Measurements from ENCODE around the gene KDM1B.
"Not testable (repeated sequence)": the region's sequence is repeated elsewhere in the genome, so short reads cannot be mapped to it uniquely, and the experiment has no call there.

KDM1B gene

DNA sequence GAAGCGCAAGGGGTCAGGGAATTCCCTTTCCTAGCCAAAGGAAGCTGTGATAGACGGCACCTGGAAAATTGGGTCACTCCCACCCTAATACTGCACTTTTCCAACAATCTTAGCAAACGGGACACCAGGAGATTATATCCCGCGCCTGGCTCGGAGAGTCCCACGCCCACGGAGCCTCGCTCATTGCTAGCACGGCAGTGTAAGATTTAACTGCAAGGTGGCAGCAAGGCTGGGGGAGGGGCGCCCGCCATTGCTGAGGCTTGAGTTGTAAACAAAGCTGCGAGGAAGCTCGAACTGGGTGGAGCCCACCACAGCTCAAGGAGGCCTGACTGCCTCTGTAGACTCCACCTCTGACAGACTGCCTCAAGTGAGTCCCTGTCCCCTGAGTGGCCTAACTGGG is 73.4 kb downstream of the KDM1B start:
- not testable (repeated sequence) for DNase-seq (ENCODE audit: low read depth)

DNA sequence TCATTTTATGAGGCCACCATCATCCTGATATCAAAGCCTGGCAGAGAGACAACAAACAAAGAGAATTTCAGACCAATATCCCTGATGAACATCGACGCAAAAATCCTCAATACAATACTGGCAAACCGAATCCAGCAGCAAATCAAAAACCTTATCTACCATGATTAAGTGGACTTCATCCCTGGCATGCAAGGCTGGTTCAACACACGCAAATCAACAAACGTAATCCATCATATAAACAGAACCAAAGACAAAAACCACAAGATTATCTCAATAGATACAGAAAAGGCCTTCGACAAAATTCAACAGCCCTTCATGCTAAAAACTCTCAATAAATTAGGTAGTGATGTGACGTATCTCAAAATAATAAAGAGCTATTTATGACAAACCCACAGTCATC is 76.6 kb downstream of the KDM1B start:
- not testable (repeated sequence) for DNase-seq (ENCODE audit: low read depth)

DNA sequence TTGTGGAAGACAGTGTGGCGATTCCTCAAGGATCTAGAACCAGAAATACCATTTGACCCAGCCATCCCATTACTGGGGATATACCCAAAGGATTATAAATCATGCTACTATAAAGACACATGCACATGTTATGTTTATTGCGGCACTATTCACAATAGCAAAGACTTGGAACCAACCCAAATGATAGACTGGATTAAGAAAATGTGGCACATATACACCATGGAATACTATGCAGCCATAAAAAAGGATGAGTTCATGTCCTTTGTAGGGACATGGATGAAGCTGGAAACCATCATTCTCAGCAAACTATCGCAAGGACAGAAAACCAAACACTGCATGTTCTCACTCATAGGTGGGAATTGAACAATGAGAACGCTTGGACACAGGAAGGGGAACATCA is 78.5 kb downstream of the KDM1B start:
- DNase-seq (ENCODE audit: low read depth), result not testable (repeated sequence)

DNA sequence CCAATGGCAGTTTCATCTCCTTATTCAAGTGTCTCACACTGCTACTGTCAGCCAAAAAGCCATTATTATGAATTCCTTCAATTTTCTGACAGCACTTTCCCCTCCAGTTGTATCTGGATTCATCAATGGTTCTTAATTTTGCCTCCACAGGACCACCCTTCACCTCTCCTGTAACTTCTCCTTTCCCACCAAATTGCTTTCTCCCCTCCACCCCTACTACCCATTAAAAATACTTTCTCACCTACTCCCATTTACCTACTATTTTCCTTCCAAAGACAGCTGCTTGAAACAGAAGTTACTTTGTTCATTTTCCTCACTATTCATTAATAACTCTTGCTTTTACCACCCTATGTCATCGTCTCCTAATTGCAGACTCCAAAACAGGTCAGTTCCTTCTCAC is 79.3 kb downstream of the KDM1B start:
- DNase-seq (ENCODE audit: low read depth), result no peak

DNA sequence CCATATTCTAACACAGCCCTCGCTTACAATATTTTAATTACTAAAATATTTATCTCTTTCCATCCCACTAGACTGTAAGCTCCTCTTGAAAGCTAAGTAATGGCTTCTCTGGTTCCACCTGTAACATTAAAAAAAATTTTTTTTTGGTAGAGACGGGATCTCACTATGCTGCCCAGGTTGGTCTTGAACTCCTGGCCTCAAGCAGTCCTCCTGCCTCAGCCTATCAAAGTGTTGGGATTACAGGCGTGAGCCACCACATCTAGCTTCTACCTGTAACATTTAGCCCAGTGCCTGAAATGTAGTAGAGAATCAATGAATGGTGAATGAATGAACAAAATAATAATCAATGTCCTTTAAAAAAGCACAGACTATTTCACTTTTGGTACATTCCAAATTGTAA is 80.3 kb downstream of the KDM1B start:
- no peak for DNase-seq (ENCODE audit: low read depth)

DNA sequence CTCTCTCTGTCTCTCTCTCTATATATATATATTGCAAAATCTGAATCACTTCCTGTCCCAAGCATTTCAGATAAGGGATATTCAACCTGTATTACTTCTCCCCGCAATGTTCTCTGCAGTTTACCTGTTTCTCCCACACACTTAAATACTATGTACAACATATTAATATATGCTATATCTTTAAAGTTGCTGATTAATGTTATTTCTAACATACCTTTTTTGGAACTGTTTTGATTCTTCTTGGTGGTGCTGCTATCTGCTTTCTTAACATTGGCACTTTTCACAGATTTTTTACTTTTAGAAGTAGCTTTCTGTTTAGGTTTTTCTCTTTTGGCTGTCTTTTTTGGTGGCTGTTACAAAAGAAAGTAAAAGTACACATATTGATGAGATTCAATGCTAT is 81.9 kb downstream of the KDM1B start:
- no peak for DNase-seq (ENCODE audit: low read depth)

DNA sequence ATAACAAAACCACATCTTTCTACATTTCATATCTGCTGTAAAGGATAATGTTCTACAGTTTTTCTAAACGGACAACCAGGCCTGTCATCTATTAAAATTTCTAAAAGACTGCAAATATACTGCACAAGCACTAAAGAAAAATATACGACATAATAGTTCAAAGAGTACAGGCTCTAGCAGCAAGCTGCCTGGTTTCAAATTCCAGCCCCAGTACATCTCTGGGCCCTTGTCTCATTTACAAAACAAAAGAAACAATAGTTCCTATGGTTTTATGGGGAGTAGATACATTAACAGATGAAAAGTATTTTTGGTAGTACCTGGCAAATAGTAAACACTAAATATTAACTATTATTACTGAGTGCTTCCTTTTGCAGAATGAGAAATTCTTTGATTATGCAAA is 85.0 kb downstream of the KDM1B start:
- no peak for DNase-seq (ENCODE audit: low read depth)

DNA sequence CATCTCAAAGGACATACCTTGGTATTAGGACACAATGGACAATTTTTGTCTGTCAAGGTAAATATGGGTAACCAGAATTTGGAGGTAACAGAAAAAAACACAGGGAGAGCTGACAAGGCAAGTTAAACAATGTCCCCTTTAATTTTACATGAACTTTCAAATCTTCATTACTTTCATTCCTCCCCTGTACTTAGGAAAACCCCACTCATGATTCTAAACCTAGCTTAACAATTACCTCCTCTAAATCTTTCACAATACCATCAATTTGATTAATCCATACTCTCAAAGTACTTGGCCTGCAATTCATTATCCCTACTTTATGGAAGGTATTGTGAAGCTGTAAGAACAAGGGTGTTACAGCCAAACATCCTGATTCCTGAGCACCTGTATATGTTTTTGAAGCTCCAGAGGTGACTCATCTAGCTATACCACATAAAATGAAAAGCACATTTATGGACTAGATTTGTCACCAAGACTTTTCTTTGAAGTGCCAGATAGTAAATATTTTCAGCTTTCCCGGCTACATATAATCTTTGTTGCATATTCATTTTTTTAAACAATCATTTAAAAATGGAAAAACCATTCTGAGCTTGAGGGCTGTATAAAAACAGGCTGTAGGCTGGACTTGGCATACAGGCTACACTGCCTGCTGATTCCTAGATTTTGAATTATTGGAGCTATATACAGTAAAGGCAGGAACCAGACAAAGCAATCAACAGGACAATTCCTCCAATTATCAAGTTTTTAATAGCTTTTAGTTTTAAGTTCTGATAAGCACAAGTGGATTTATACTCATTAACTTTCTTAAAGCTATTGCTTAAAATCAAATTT is 86.2 kb downstream of the KDM1B start:
- no peak for DNase-seq (ENCODE audit: low read depth)

DNA sequence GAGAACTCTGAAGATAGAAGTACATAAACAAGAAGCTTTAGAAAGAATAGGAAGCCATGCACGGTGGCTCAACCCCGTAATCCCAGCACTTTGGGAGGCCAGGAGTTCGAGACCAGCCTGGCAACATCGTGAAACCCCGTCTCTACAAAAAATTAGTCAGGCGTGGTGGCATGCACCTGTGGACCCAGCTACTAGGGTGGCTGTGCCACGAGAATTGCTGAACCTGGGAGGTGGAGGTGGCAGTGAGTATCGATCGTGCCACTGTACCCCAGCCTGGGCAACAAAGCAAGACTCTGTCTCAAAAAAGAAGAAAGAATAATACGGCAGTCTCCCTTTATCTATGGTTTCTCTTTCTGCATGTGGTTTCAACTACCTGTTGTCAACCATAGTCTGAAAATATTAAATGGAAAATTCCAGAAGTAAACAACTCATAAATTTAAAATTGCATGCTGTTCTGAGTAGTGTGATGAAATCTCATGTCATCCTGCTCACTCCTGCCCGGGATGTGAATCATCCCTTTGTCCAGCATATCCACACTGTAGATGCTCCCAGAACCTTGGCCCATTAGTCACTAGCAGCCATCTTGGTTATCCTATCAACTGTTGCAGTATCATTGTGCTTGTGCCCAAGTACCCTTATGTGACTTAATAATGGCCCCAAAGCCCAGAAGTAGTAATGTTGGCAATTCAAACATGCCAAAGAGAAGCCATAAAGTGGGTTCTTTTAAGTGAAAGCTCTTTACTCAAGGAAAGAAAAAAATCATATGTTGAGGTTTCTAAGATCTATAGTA is 87.0 kb downstream of the KDM1B start:
- no peak for DNase-seq (ENCODE audit: low read depth)

DNA sequence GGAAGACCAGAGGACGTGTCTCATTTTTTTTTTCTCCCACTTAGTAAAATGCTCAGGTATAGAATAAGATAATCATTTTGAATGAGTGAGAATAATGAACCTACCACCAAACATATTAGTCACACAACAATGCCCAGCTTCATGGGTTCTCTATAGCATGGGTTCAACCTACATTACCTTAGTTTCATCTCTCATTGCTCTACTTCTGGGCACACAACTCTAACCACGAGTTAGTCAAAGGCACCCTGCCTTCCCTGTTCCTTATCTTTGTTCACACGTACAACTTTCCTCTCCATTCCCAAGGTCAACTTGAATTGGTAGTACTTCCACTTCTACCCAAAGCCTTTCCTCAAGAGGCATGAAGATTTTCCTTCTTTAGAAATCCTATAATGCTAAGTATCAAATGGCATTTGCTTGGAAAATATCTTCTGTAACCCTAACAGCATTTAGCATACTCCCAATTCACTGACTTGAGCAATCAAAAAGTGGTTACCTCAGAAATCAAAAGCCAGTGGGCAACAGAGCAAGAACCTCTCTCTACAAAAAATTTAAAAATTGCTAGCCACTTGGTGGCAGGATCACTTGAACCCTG is 88.2 kb downstream of the KDM1B start:
- DNase-seq (ENCODE audit: low read depth), result no peak

DNA sequence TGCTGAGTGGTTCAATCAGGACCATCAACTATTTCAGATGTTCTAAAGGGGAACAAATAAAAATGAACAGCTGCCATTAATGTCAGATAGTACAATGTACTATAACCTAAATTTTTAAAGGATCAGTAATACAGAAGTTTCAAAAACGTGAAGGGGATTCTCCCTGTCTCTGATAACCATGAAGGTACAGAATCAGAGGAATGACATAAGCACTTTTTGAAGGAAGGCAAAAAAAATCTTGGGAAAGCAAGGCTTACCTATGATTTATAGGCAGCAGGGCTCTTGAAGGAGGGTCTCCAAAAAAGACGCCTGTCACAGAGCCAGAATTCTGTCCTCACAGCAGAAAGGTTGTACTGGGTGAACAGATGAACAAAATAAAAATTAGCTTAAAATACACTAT is 89.0 kb downstream of the KDM1B start:
- no peak for DNase-seq (ENCODE audit: low read depth)

DNA sequence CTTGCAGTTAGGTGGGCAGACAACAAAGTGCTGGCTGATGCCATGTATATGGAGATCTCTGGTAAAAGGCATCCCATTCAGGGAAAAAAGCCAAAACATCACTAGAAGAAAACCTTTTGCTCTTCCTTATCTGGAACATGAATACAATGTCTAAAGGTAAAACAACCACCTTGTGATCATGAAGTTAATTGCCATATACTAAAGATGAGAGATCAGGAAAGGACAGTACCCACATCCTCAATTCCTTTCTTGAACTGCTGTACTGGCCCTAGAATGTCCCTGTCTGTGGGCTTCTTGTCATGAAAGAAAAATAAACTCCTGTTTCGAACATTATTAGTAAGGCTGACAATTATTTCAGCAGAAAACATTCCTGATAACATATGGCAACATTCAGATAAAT is 89.9 kb downstream of the KDM1B start:
- DNase-seq (ENCODE audit: low read depth), result no peak

DNA sequence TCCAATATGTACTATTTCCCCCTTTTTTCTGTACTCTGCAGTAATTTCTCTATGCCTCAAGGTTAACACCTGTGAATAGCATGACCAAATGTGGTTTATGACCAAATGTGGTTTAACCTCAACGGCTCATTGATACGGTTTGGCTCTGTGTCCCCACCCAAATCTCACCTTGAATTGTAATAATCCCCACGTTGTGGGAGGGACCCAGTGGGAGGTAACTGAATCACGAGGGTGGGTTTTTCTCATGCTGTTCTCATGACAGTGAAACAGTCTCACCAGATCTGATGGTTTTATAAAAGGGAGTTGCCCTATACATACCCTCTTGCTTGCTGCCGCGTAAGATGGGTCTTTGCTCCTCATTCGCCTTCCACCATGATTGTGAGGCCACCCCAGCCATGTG is 90.4 kb downstream of the KDM1B start:
- DNase-seq (ENCODE audit: low read depth), result no peak

DNA sequence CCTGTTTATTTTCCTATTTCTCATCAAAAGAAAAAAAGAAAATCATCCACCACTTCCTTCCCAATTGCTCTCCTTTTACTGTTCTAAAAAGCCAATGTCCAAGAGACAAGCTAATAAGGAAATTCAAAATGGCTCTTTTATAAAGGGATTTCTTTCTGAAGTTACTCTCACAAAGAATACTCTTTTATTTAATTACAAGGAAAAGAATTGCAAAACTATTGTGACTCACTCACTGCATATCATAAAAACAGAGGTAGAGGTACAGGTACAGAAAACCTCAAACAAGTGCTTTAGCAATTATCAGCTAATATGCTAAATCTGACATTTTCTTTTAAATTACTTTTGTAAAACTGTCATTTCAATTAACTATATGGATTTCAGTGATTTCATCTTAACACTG is 91.0 kb downstream of the KDM1B start:
- DNase-seq (ENCODE audit: low read depth), result no peak

DNA sequence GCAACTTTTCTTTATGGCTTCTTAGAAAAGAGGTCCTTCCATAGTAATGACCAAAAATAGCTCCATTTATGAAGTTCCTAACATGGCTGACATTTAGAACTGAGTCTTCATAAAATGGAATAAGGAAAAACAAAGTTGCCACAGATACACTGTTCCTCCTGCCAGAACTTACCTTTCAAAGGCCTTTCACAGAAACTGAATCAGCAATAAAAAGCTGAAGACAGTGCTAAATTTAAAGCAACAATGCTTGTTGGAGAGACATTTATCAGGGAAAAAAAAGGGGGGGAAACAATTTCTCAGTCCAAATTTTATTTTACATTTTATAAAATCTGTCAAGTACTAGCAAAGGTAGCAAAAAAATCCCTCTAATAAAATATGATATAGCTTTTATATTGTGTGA is 91.8 kb downstream of the KDM1B start:
- no peak for DNase-seq (ENCODE audit: low read depth)

DNA sequence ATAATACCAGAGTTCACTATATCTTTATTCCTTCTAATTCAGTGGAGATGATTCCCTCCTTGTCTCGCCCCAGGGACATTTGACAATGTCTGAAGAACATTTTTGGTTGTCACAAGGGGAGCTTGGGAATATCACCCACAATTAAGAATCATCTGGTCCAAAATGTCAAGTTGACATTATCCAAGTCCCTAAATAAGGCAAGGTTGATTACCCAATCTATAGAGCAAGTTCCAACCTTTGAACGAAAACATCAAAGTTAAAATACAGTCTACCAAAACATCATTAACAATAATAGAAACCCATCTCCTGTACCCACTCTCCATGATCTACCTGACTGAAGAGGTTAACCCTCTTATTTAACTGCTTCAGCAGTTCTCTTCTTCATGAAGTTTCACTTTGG is 93.5 kb downstream of the KDM1B start:
- no peak for DNase-seq (ENCODE audit: low read depth)

DNA sequence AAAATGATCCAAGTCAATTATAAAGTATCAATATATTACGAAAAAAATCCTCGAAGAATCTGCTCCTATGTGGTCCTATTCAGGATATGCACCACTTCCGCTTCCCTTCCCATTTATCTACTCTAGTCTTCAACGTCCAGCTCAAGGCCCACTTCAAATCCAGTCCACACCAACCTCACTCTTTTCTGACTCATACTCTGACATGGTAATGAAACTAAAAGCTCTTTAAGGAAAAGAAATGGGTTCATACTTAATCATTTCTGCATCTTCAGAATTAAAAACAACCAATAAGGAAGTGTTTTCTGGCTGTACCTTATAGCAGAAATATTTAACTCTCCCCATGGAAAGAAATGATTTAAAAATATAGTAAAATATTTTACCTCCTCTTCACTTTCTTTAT is 94.0 kb downstream of the KDM1B start:
- DNase-seq (ENCODE audit: low read depth), result no peak

DNA sequence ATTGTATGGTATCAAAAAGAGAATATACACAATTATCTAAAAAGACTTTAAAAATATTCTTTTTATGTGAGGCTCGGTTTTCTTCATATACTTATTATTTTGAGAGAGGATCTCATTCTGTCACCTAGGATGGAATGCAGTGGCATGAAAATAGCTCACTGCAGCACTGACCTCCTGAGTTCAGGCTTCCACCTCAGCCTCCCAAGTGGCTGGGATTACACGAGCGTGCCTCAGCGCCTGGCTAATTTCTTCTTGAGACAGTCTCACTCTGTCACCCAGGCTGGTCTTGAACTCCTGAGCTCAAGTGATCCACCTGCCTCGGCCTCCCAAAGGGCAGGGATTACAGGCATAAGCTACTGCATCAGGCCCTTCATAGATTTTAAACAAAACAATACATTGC is 98.4 kb downstream of the KDM1B start:
- DNase-seq (ENCODE audit: low read depth), result no peak

DNA sequence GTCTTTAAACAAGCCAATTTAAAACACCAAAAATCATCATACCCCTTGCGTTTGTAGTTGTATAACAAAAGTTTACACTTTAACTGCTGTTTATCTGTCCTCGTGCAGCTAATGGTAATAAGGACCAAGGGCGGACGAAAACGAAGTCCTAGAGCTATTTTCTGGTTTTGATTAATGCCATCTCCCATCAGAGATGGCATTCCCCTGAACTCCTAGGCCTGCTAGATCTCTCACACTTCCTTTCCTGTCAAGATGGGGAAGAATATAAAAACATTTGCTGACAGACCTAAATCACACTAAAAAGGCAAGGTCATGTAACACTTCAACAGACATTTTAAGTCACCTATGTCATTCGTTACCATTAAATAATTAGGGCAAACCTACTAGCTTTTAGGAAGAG is 99.6 kb downstream of the KDM1B start:
- no peak for DNase-seq (ENCODE audit: low read depth)

DNA sequence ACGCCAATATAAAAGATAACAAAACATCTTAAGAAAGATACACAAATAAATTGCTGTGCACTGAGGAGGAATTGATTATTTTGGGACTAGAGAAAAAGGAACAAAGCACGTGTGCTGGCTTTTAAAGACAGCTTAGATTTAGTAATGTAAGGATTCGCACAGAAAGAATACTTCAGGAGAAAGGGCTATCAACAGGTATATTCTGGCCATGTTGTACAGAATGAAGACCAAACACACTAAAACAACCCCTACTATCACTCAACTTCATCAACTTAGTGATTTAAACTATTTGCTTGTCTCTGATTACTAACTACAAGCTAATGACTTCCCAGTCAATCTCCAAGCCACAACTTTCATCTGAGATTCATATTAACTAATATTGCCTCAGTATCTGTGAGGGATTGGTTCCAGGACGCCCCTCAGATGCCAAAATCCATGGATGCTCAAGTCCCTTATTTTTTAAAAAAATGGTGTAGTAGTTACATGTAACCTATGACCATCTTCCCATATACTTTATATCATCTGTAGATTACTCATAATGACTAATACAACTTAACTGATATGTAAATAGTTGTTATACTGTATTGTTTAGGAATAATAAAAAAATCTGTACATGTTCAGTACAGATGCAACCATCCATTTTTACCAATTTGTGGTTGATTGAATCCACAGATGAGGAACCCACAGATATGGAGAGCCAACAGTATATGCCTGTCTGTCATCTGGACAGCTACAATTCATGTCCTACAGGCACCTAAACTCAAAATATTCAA is 104.6 kb downstream of the KDM1B start:
- DNase-seq (ENCODE audit: low read depth), result no peak

DNA sequence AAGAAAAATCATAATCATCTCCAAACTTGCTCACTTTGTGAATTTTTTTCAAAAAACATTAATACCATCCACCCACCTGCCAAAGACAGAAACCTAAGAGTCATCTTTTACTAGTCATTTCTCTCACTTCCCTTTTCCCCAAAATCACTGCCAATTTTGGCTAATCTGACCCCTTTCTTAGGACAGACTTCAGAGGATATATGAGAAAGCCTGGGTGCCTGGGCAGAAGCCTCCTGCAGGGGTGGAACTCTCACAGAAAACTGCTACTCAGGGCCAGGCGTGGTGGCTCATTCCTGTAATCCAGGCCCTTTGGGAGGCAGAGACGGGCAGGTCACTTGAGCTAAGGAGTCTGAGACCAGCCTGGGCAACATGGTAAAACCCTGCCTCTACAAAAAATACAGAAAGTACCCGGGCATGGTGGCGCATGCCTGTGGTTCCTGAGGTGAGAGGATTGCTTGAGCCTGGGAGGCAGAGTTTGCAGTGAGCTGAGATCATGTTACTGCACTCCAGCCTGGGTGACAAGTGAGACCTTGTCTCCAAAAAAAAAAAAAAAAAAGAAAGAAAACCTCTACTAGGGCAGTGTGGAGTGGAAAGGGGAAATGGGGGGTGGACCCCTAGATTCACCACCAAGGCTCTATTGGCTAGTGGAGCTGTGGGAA is 105.4 kb downstream of the KDM1B start:
- DNase-seq (ENCODE audit: low read depth), result no peak

DNA sequence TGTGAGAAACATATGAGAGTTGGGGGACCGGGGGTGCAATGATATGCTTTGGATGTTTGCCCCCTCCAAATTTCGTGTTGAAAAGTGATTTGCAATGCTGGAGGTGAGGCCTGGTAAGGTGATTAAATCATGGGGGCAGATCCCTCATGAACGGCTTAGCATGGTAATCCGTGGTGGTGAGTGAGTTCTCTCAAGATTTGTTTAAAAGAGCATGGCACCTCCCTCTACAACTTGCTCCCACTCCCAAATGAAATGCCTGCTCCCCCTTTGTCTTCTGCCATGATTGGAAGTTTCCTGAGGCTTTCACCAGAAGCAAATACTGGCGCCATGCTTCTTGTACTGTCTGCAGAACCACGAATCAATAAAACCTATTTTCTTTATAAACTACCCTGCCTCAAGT is 106.7 kb downstream of the KDM1B start:
- DNase-seq (ENCODE audit: low read depth), result no peak
